ENCODE measurements around the gene PRRC2B.

- no peak for TF ChIP-seq CTCF (IDR thresholded peaks at IDR 0.05)
- TF ChIP-seq POLR2A (IDR thresholded peaks at IDR 0.05) = no peak
Measured at GRCh38 chr9:131516930-131517329, 123.0 kb downstream of the PRRC2B start.

All from ovary (tissue), 3 donors.